Gastroesophageal sphincter (tissue), 4 donors: ENCODE measurements around the gene RAB11FIP2. TPM values are rescaled to one million over a fixed set of nuclear protein-coding genes. Genes with fewer than 3 reads are reported as not detected.

ENCODE experiments used
- ATAC-seq: fragments of 150-250 bp; one replicate; pipeline ENCODE4 v1.9.1; 2016; ENCODE audit warnings: mild to moderate bottlenecking, moderate library complexity
- H3K27ac ChIP-seq, 4 donors: fragments of 200-600 bp; sonication (generic) in 3 of 4; 1 replicate in 3 of 4; 2 replicates in 1 of 4; pipeline ENCODE4 v1.5.1; 2016 to 2019
- H3K27me3 ChIP-seq: fragments of 200-600 bp; sonication (generic); one replicate; pipeline ENCODE4 v1.5.1; 2019
- H3K36me3 ChIP-seq, 2 donors: fragments of 200-600 bp; sonication (generic); one replicate each; pipeline ENCODE4 v1.5.1; 2019; ENCODE audit warnings: control low read depth in 1 of 2
- H3K4me1 ChIP-seq, 3 donors: fragments of 200-600 bp; sonication (generic); 1 replicate in 2 of 3; 2 replicates in 1 of 3; pipeline ENCODE4 v1.5.1; 2016 to 2019; ENCODE audit warnings: control low read depth in 2 of 3
- H3K4me3 ChIP-seq, 2 donors: fragments of 200-600 bp; sonication (generic); one replicate each; pipeline ENCODE4 v1.5.1; 2019; ENCODE audit warnings: mild to moderate bottlenecking in 1 of 2, moderate library complexity in 1 of 2
- H3K9me3 ChIP-seq, 3 donors: fragments of 200-600 bp; sonication (generic); one replicate each; pipeline ENCODE4 v1.5.1; 2017 to 2019; ENCODE audit warnings: control low read depth in 2 of 3
- CTCF ChIP-seq, 4 experiments: fragments of 200-600 bp in 2 of 4; fragments of 450-650 bp in 2 of 4; sonication (generic) in 1 of 4; IDR thresholded peaks; one replicate each; pipeline ENCODE4 v1.5.1; 2017 to 2019; ENCODE audit warnings: antibody characterized with exemption in 4 of 4, mild to moderate bottlenecking in 2 of 4, moderate library complexity in 2 of 4
- EP300 ChIP-seq: sonication (generic); formaldehyde crosslinking; IDR thresholded peaks from one replicate; pipeline ENCODE4 v1.6.1; 2017; ENCODE audit warnings: antibody characterized with exemption, mild to moderate bottlenecking
- POLR2A ChIP-seq, 2 donors: fragments of 450-650 bp; IDR thresholded peaks; one replicate each; pipeline ENCODE4 v1.6.1; 2017; ENCODE audit warnings: antibody characterized with exemption in 2 of 2, mild to moderate bottlenecking in 2 of 2, moderate library complexity in 1 of 2
- POLR2AphosphoS5 ChIP-seq: sonication (generic); formaldehyde crosslinking; IDR thresholded peaks from one replicate; pipeline ENCODE4 v1.6.1; 2017; ENCODE audit warnings: antibody characterized with exemption
- WGBS, 2 donors: methylation state at CpG; one replicate each; pipeline ENCODE4 v1.1.5; 2018; ENCODE audit warnings: low coverage in 1 of 2; 5-methylcytosine and 5-hydroxymethylcytosine counted together
- total RNA-seq, 4 donors: library from RNA; depleted of rRNA; stranded (reverse); fragments of >200 nt; gene quantifications; one replicate each; pipeline ENCODE4 v1.1.0, GENCODE V29; 2016

Gene RAB11FIP2
- total RNA-seq, 4 donors from 2014 or later: 32.0 to 55.1 (median 44.8) TPM

GRCh38 chr10:117960345-117960935 lies 86.3 kb downstream of the RAB11FIP2 start:
- ATAC-seq: no peak
- 76 to 80% methylated on average over 4 of the region's 4 CpGs for WGBS, 2 donors
- no peaks in the 10 kb centered on the region for H3K4me1 ChIP-seq

GRCh38 chr10:117956972-117957371 lies 89.8 kb downstream of the RAB11FIP2 start:
- no peak for ATAC-seq
- no peaks in the 10 kb centered on the region for H3K27me3 ChIP-seq
- H3K36me3 ChIP-seq: no peaks in the 10 kb centered on the region
- H3K4me3 ChIP-seq: no peak overlapping the region
- no peaks in the 10 kb centered on the region for H3K4me1 ChIP-seq
- 26 to 35% methylated on average over 2 of the region's 2 CpGs for WGBS, 2 donors
- H3K27ac ChIP-seq: no peak overlapping the region
- H3K9me3 ChIP-seq: no peaks in the 10 kb centered on the region
- TF ChIP-seq POLR2A (IDR thresholded peaks at IDR 0.05) (no peak), POLR2AphosphoS5 (no peak), CTCF (IDR thresholded peaks at IDR 0.05) (no peak), EP300 (no peak)

More at GRCh38 chr10:117960345-117960935, 86.3 kb downstream of the RAB11FIP2 start:
- Histone ChIP-seq H3K27me3 (no peaks in the 10 kb centered on the region), H3K9me3 (no peaks in the 10 kb centered on the region), H3K4me3 (no peak overlapping the region), H3K36me3 (no peaks in the 10 kb centered on the region), H3K27ac (no peak overlapping the region)
- TF ChIP-seq EP300: no peak
- TF ChIP-seq POLR2A (IDR thresholded peaks at IDR 0.05): no peak
- no peak for TF ChIP-seq POLR2AphosphoS5
- no peak for TF ChIP-seq CTCF (IDR thresholded peaks at IDR 0.05)

DNA sequence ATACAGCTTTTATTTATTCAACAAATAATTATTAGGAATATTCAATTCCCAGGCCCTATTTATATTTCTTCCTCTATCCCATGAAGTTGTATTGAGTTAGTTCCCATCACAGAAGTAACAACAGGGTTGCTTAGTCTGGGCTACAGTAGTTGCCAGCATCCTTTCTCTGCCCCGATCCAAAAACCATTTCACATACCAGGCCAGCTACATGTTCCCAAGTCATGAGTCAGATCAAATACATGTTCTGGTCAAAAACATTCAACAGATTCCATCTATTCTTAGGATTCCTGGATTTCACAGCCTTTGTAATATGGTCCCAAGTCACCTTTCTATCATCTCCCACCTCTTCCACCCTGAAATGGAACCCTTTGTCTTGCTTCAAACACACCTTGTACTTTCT lies 91.6 kb downstream of the RAB11FIP2 start:
- no peak for ATAC-seq
- no peaks in the 10 kb centered on the region for H3K9me3 ChIP-seq
- H3K27me3 ChIP-seq: peaks cover 9% of the 10 kb centered on the region
- H3K27ac ChIP-seq: no peak overlapping the region
- no peak overlapping the region for H3K4me3 ChIP-seq
- H3K36me3 ChIP-seq: no peaks in the 10 kb centered on the region
- 67 to 86% methylated on average over 1 of the region's 1 CpG for WGBS, 2 donors
- TF ChIP-seq CTCF (IDR thresholded peaks at IDR 0.05): no peak
- TF ChIP-seq POLR2A (IDR thresholded peaks at IDR 0.05): no peak
- no peaks in the 10 kb centered on the region for H3K4me1 ChIP-seq
